NCI-H146 treated with DMSO at 0.1 percent for 48 hours (cell line): ENCODE data around the gene GINS1.
A peak's percentile ranks its signal among the peaks of the same experiment; 100 is the strongest.

Source experiments
- DNase-seq: peaks from one replicate; lab custom pipeline; 2025; ENCODE audit not compliant: unreplicated experiment; lab: John Stamatoyannopoulos, UW

Gene GINS1

GRCh38 chr20:25407311-25408169 lies at the start of gene GINS1:
Gene GINS1 (plus strand): TSS chr20:25407673. CDS start chr20:25407821, 148 bp downstream.
- peak; percentile 91 for DNase-seq

- no peak for DNase-seq
These were observed 46.7 kb upstream of the GINS1 start for GRCh38 chr20:25360631-25361286.

- DNase-seq: no peak
These were observed 46.2 kb upstream of the GINS1 start for GRCh38 chr20:25361287-25361683.

- DNase-seq: no peak
These were observed 43.2 kb upstream of the GINS1 start for GRCh38 chr20:25364180-25364788.

GRCh38 chr20:25364879-25365699 lies 42.4 kb upstream of the GINS1 start:
- no peak for DNase-seq

- no peak for DNase-seq
These were observed 38.9 kb upstream of the GINS1 start for GRCh38 chr20:25368526-25368925.

GRCh38 chr20:25368976-25369375 lies 38.5 kb upstream of the GINS1 start:
- DNase-seq: no peak

- DNase-seq: no peak
These were observed 37.9 kb upstream of the GINS1 start for GRCh38 chr20:25369529-25369928.

- no peak for DNase-seq
These were observed 37.5 kb upstream of the GINS1 start for GRCh38 chr20:25369971-25370370.

GRCh38 chr20:25372584-25373336 lies 34.7 kb upstream of the GINS1 start:
- DNase-seq: no peak

- DNase-seq: no peak
These were observed 32.6 kb upstream of the GINS1 start for GRCh38 chr20:25374842-25375241.

GRCh38 chr20:25376236-25376635 lies 31.2 kb upstream of the GINS1 start:
- DNase-seq: no peak

GRCh38 chr20:25376886-25377285 lies 30.6 kb upstream of the GINS1 start:
- DNase-seq: no peak

- DNase-seq: no peak
These were observed 29.1 kb upstream of the GINS1 start for GRCh38 chr20:25378189-25378883.

- DNase-seq: no peak
These were observed 28.4 kb upstream of the GINS1 start for GRCh38 chr20:25378884-25379733.

GRCh38 chr20:25380945-25381614 lies 26.4 kb upstream of the GINS1 start:
- no peak for DNase-seq

- DNase-seq: no peak
These were observed 24.6 kb upstream of the GINS1 start for GRCh38 chr20:25382704-25383370.

GRCh38 chr20:25389401-25389857 lies 18.0 kb upstream of the GINS1 start:
- DNase-seq: no peak
